Measurements from ENCODE around the gene GAD1. TPM values are rescaled to one million over a fixed set of nuclear protein-coding genes. Genes with fewer than 3 reads are reported as not detected.
A peak's percentile ranks its signal among the peaks of the same experiment; 100 is the strongest.

Gene GAD1
- not detected in 2 replicates for total RNA-seq (2014; rRNA removed; shearing (Covaris generic))
- 0.11 and 0.36 TPM in 2 replicates for polyA plus RNA-seq (2014; cell fraction: nucleus; rRNA removed)

- peak; percentile 44 for DNase-seq (ENCODE audit: extremely low read depth, low read depth)
These were observed at the start of gene GAD1 for GRCh38 chr2:170816504-170817092. Gene GAD1, plus strand, starts transcription at chr2:170816887. Its CDS starts 1,705 bp downstream, at chr2:170818592.

- peak; percentile 40 for DNase-seq (ENCODE audit: extremely low read depth, low read depth)
These were observed 46.6 kb upstream of the GAD1 start, which contains the start of gene ERICH2 for GRCh38 chr2:170770008-170770605. Gene ERICH2, plus strand, starts transcription at chr2:170770378. Its CDS starts 304 bp downstream, at chr2:170770682.

- DNase-seq (ENCODE audit: extremely low read depth, low read depth) = peak; percentile 68
These were observed 45.9 kb upstream of the GAD1 start for GRCh38 chr2:170770606-170771420.

DNA sequence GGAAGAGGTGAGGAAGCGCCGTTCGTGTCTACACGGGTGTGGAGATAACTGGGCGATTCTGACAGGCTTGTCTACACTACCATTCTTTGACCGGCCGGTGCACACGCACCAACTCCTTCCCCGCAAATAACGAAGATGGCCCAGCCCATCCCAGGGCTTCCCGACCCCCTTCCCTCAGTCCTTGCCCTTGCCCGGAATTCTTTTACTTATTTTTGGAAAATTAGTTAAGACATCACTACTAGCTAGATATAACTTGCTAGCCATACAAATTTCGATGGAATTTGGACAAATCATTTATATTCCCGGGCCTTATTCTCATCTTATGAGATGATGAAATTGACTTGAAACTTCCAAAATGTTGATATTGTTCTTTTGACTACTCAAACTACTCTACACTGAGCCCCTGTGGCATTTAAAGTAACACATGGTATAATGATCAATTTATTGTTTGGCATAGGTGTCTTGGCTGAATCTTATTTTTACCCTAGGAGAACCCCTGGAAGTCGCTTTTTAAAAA, 45.2 kb upstream of the GAD1 start:
- no peak for DNase-seq (ENCODE audit: extremely low read depth, low read depth)

DNA sequence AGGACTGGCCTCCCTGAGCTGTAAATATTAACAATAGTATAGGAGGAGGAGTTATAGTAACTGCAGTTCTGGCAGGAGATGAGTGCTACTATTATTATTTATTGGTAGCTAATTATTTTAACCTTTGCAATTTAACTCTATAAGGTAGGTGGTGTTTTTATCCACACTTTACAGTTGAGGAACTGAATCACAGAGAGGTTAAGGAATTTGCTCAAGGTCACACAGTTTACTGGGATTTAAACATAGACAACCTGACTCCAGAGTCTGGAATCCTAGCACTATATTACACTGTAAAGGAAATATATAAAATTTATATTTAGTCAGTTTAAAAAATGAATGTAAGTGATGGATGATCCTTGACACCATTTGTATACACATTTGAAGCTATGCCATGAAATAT, 44.4 kb upstream of the GAD1 start:
- DNase-seq (ENCODE audit: extremely low read depth, low read depth) = no peak

DNA sequence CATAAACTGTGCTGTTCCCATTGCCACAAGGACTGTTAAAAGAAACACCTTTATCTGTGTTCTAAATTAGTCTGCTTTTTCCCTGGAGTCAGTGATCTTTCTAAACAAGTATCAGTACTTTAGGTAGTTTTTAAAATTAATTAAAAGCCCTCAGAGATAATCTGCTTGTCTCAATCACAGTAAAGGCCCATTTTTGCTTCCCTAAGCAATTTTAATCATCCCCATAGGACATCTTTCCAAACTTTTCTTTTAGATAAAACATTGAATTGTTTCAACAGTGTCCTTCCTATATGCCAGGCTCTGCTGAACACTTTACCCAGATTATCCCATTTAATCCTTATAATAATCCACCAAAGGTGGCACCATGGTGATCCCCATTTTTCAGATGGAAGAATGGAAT, 42.6 kb upstream of the GAD1 start:
- no peak for DNase-seq (ENCODE audit: extremely low read depth, low read depth)

DNA sequence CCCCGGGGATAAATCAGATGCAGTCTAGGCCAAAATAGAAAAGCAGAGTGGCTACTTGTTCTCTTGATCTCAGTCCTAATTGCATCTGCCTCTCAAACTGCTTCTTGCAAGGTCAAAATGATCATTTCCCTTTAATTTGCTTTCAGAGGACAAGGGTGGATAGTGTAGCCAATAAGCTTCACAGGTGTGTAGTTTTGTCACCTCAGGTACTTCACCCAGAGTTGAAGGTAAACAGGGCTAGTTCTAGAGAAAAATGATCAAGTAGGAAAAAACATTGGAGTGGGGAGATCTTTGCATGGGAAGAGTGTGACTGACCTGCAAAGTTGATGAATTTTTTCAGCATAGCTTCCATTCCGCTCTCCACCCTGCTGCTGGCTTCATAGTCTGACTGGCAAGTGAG, 37.8 kb upstream of the GAD1 start:
- no peak for DNase-seq (ENCODE audit: extremely low read depth, low read depth)

DNA sequence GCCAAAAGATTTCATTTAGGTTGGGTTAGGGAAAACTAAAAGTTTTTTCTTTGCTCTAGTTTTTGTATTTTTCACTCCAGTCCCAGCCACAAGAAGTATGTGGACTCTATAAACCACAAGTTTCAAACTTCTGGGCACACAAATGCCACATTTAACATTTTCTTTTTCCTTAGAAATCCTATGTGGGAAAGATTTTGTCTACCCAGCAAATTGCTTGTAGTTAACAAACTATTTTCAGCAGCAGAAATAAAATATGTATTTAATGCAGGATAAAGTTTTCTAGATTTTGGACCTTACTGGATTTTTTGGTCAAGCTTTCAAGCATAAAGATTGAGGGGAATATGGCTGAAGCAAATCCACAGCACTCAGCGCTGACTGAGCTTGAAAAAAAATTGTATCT, 37.4 kb upstream of the GAD1 start:
- DNase-seq (ENCODE audit: extremely low read depth, low read depth) = no peak

GRCh38 chr2:170782673-170783072, 34.0 kb upstream of the GAD1 start:
- no peak for DNase-seq (ENCODE audit: extremely low read depth, low read depth)

DNA sequence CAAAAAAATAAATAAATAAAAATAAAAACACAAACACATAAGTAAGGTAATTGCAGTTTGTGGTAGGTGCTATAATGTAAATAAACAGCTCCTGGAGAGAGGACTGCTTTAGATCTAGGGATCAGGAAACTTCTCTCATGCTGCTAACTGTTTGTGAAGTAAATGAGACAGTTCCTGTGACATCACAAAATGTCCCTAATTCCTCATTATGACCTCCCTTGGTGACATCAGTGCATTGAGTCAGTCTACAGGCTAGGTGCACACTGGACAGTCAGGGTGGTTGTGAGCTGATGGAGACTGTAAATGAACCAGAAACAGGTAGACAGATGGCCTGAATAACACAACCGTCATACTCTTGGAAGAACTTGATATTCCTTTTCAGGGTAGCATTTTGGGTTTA, 33.1 kb upstream of the GAD1 start:
- no peak for DNase-seq (ENCODE audit: extremely low read depth, low read depth)

- no peak for DNase-seq (ENCODE audit: extremely low read depth, low read depth)
These were observed 17.7 kb upstream of the GAD1 start for GRCh38 chr2:170798996-170799395.

DNA sequence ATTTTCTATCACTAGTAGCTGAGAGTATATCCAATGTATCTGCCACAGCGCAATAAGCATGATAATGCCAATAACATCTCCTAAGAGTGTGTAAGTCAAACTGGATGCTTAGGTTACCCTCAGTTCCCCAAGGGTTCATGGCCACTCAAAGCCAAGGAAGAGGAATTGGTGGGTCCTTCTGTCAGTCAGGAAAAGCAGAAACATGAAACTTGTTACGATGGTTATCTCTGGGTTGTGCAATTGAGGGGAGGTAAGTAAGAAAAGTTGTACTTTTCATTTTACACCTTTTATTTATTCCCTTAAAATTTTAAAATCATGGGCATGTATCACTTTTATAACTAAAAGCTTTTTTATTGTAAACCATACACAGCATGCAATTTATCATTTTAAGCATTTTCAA, 10.1 kb upstream of the GAD1 start:
- no peak for DNase-seq (ENCODE audit: extremely low read depth, low read depth)

DNA sequence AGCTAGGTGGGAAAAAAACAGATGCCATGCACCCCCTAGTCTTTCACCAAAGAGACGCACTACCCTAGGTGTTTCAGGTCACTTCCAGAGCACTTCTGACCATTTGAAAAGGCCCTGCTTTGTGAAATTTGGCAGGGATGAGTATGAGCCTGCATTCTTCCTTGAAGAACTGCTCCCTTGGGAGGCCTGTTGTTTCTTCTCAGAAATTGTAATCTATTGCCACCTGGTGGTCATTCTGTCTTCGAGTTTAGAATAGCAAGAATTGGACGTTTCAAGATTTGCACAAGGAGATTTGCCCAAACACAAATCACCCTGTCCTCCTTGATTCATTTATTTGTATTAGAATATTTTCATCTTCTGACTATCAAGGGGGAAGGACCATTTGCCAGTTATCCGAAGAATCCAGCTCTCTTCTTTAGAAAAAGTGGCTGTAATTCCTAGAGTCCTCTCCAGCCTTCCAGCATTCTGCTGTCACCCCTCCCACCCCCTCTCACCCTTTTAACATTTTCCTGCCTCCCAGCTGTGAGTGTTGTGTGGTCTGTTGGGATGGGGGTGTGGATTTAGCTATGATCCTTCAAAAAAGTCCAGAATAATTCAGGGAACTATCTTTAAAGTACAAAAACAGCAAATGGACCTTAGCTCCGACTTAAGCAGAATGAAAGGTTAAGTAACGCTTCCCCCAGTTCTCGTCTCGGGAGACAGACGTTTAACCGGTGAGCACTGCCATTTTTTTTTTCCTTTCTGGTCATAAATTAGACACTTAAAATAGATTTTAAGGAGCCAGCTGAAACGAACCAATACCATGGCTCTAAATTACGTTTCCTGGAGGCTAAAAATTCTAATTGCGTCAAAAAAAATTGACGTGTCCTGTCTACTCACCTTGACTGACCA, 3.7 kb upstream of the GAD1 start:
- DNase-seq (ENCODE audit: extremely low read depth, low read depth) = peak; percentile 83

- peak; percentile 33 for DNase-seq (ENCODE audit: extremely low read depth, low read depth)
These were observed 2.8 kb upstream of the GAD1 start for GRCh38 chr2:170813611-170814532.

GRCh38 chr2:170814533-170815230, 2.0 kb upstream of the GAD1 start:
- DNase-seq (ENCODE audit: extremely low read depth, low read depth) = no peak

GRCh38 chr2:170815311-170815710, 1.4 kb upstream of the GAD1 start:
- DNase-seq (ENCODE audit: extremely low read depth, low read depth) = no peak

DNA sequence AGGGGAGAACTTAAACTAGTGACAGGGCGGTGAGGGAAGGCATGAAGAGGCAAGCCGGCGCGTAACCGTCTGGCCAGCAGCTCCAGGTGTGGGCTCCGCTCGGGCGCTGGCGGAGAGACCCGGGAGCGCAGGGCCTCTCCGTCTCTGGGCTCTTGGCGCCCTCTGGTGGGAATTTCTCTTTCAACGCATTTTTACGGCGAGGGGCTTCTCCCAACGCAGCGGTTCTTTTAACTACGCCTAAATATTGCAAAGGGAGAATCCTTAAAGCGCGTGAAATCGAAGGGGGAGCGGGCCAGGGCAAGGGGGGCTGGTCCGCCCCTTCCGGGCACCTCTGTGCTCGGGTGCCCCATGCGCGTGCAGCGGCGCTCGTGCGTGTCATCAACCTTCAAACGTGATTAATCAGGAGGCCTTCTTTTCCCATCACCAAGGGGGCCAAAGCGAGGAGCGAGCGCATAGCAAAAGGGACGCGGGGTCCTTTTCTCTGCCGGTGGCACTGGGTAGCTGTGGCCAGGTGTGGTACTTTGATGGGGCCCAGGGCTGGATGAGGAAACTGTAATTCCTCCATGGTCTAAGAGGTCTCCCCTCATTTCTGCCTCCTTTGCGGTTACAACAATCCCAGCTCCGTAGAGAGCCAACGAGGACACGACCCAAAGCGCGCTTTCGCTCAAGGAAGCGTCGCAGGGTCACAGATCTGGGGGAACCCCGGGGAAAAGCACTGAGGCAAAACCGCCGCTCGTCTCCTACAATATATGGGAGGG, 762 bp upstream of the GAD1 start:
- DNase-seq (ENCODE audit: extremely low read depth, low read depth) = peak; percentile 63

Data from NCI-H460 (cell line).